ENCODE results near the gene NET1.

The NET1 gene

DNA sequence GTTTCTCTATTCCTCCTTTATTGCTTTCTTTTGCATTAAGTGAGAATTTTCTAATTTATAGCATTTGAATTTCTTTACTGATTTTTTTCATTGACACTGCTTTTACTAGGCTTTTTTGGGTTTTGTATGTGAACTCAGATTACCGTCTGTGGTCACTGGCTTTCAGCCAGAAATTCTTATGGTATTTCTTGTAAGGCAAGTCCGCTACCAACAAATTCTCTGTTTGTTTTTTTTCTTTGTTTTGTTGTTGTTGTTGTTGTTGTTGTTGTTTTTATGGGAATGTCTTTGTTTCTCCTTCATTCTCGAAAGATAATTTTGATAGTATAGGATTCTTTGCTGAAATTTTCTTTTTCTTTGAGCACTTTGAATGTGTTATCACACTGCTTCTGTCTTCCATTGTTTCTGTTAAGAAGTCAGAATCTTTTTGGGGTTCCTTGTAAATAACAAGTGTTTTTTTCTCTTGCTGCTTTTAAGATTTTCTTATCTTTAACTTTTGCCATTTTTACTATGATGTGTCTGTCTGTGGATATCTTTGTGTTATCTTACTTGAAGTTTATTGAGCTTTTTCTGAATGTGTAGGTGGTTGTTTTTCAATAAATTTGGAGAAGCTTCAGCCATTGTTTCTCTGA lies 7.2 kb downstream of the NET1 start:
- TF ChIP-seq, protein P1, sequence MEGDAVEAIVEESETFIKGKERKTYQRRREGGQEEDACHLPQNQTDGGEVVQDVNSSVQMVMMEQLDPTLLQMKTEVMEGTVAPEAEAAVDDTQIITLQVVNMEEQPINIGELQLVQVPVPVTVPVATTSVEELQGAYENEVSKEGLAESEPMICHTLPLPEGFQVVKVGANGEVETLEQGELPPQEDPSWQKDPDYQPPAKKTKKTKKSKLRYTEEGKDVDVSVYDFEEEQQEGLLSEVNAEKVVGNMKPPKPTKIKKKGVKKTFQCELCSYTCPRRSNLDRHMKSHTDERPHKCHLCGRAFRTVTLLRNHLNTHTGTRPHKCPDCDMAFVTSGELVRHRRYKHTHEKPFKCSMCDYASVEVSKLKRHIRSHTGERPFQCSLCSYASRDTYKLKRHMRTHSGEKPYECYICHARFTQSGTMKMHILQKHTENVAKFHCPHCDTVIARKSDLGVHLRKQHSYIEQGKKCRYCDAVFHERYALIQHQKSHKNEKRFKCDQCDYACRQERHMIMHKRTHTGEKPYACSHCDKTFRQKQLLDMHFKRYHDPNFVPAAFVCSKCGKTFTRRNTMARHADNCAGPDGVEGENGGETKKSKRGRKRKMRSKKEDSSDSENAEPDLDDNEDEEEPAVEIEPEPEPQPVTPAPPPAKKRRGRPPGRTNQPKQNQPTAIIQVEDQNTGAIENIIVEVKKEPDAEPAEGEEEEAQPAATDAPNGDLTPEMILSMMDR (IDR thresholded peaks at IDR 0.05), result no peak

DNA sequence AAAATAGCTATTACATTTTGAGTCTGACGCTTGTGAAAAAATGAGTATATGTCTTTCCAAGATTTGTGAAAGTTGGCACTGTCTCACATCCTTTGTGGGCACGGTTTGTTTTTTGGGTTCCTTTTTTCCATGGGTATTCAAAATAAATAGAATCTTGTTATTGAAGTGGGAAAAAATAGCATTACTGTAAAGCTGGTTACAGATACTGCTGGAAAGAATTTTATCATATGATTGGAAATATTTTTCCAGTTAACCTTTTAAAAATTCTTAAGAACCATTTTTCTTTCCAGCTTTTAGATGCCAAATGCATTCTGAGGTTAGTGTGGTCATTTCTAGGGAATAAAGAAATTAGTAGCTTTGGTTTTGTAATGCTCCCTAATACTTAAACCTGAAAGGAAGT lies 11.4 kb downstream of the NET1 start:
- TF ChIP-seq, protein P1 (IDR thresholded peaks at IDR 0.05), result no peak

DNA sequence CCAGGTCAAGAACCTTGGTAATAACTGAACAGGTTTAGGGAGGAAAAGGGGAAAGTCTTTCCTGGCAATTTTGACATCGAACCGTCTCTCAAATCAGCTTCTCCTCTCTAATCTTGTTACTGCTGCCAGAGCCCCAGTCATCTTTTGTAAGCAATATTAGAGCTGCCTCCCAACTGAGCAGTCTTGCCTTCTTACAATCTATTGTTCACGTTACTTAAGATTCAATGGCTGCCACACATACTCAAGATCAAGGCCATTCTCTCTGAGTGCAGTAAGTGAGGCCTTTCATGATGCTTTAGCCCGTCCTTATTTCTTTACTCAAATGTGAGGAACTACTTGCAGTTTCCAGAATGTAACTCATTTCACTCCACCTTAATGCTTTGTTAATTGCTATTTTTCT lies 12.4 kb downstream of the NET1 start:
- TF ChIP-seq, protein P1 (IDR thresholded peaks at IDR 0.05), result no peak

DNA sequence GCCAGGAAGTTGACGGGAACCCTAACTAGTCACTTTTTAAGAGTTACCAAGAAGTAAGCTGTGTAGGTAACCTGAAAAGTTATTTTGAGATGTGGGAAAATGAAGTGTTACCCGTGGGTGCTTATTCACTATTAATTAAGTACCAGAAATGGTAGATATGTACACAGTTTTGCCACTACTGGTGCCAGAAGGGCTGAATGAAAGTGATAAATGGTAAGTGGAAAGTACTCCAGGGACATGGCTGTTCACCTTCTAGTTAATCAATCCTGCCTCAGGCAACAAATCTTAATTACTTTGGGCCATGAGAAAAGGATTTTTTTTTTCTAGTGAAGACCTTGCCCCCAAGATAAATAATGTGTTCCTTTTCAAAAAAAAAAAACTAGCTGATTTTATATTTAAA lies 15.8 kb downstream of the NET1 start:
- TF ChIP-seq, protein P1 (IDR thresholded peaks at IDR 0.05), result no peak

DNA sequence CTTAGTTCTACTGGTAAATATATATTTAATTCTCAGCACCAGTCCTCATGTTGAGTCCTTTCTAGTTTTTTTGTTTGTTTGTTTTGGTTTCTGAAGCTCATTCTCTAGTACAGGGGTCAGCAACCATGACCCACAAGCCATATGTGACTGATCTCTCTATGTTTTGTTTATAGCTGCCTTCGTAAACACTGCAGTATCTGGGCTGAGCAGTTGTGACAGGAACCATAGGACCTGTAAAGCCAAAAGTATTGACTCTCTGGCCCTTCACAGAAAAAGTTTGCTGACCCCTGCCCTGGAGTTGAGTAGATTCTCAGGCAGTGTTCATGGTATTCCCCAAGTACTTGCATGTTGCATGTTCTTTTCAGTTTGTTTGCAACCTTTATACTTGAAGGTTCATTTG lies 20.8 kb downstream of the NET1 start:
- TF ChIP-seq, protein P1 (IDR thresholded peaks at IDR 0.05), result no peak

DNA sequence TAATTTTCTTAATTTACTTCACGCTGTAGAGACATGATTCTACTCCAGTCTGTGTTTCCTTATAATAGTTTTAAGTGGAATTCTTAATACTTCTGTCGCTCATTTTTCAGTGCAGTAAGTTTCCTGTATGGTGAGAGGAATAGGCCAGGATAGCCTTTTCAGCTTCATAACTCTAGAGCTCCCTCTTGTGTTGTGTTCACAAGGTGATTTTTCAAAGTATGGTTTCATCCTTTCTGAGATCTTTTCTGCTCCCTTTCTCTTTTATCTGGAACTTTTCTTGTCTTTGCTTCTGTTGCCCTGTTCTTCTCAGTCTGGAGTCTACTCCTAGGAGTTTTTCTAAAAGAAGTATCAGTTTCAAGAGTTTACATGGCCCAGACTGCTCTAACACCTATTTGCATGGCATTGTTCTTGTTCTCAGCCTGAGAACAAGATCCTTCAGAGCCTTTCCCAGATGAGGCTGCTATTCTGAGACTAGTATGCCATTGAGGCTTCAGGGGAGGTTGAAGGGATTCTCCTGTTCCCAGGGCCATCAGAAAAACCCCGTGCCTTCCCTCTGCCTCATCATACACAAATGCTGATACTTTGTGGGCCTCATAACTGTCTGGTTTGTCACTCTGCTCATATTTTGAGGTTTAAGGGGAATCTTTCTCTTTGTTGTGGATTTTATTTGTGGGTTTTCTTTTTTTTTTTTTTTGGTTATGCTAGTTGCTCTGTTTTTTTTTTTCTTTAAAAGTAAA lies 21.8 kb downstream of the NET1 start:
- TF ChIP-seq, protein P1 (IDR thresholded peaks at IDR 0.05), result peak; percentile 73

DNA sequence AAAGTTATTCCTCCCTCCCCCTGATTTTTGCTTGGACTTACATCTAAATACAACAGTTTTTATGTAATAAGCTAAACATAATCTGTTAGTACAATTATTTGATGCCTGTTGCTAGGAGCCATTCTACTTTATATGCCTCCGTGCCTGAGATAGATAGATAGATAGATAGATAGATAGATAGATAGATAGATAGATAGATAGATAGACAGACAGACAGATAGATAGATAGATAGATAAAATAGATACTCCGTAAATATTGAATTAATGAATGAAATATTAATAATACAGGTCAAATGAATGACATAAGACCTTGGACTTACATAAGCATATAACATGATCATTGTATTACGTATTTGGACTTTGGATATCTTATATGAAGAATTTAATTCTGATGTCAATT lies 23.0 kb downstream of the NET1 start:
- TF ChIP-seq, protein P1 (IDR thresholded peaks at IDR 0.05), result no peak

Data from LNCAP (cell line).